Right cardiac atrium (tissue), 5 donors: ENCODE results near the gene ZNF425. TPM values are rescaled to one million over a fixed set of nuclear protein-coding genes. Genes with fewer than 3 reads are reported as not detected.
"Not testable (repeated sequence)": the region's sequence is repeated elsewhere in the genome, so short reads cannot be mapped to it uniquely, and the experiment has no call there.

Experiments
- ATAC-seq, 2 donors: fragments of 200-7000 bp; cut with Tn5 transposase; one replicate each; pipeline versions ENCODE4 v1.8.0 to v1.9.1; 2020; ENCODE audit warnings: moderate library complexity in 2 of 2, mild to moderate bottlenecking in 1 of 2
- DNase-seq, 3 donors: peaks; one replicate each; pipeline ENCODE4 v3.0.0-alpha.2; 2020
- H3K27ac ChIP-seq: one replicate; pipeline ENCODE4 v1.5.1; 2013; ENCODE audit warnings: mild to moderate bottlenecking, low read length, control low read depth, moderate library complexity
- H3K27me3 ChIP-seq: one replicate; pipeline ENCODE4 v1.6.1; 2013; ENCODE audit not compliant: control insufficient read depth, insufficient read depth
- H3K4me1 ChIP-seq: one replicate; pipeline ENCODE4 v1.6.1; 2013; ENCODE audit warnings: low read length; ENCODE audit not compliant: control insufficient read depth, insufficient read depth
- H3K4me3 ChIP-seq: one replicate; pipeline ENCODE4 v1.5.1; 2013; ENCODE audit warnings: low read length, control low read depth
- H3K9me3 ChIP-seq: one replicate; pipeline ENCODE4 v1.6.1; 2013; ENCODE audit warnings: low read length; ENCODE audit not compliant: control insufficient read depth
- WGBS: extraction: QIAGEN DNeasy Blood & Tissue Kit; methylation state at CpG from one replicate; pipeline ENCODE4 v1.1.7; 2013; 5-methylcytosine and 5-hydroxymethylcytosine counted together
- intact Hi-C, 4 donors: fragments of 100-400 bp; cut with DNase I; formaldehyde crosslinking; loops; one replicate each; pipeline versions ENCODE4 v1.11.0 to v1.14.0; 2022 to 2023
- polyA plus RNA-seq: library from polyadenylated mRNA; stranded (reverse); fragments of 200-250 nt; gene quantifications from one replicate; pipeline ENCODE4 v1.2.3, GENCODE V29; 2013
- total RNA-seq, 4 donors: library from RNA; stranded (reverse); fragmentation: NEBNext Ultra II Directional; extraction: Animal tissue kit (Norgen Biotek cat#: 25700); gene quantifications; one replicate each; pipeline ENCODE4 v1.2.1, GENCODE V29; 2021
- donor health status: healthy with polysubstance abuse.
- donor health status: DM: no; HTN: yes; CAD: no.
- donor health status: DM: no; HTN: no; CAD: no.
- donor health status: DM: no; HTN: yes; CAD: no; lungs with severe emphysema.
- donor health status: DM: yes; HTN: yes; CAD: no.

The ZNF425 gene
- total and polyA plus RNA-seq, 5 donors = 0.50 to 0.99 (median 0.79) TPM

GRCh38 chr7:149093228-149093627, 32.9 kb downstream of the ZNF425 start:
- Histone ChIP-seq H3K27ac (no peak overlapping the region), H3K4me1 (no peaks in the 10 kb centered on the region), H3K9me3 (no peaks in the 10 kb centered on the region), H3K27me3 (no peaks in the 10 kb centered on the region), H3K4me3 (no peak overlapping the region)
- DNase-seq (no peak), ATAC-seq (no peak)
- 59% methylated on average over 4 of the region's 4 CpGs for WGBS
- intact Hi-C loops = no loop called here

- H3K4me3 ChIP-seq, H3K27me3 ChIP-seq, DNase-seq, H3K4me1 ChIP-seq, H3K9me3 ChIP-seq, intact Hi-C loops, ATAC-seq, H3K27ac ChIP-seq: not testable (repeated sequence)
- WGBS = 96% methylated on average over 20 of the region's 20 CpGs
Measured at GRCh38 chr7:149092244-149092643, 33.9 kb downstream of the ZNF425 start.

GRCh38 chr7:149090397-149091195, 35.5 kb downstream of the ZNF425 start, which contains the start of gene ZNF786:
ZNF786 (minus strand) TSS chr7:149090718; CDS start chr7:149090640, 78 bp downstream.
- Histone ChIP-seq H3K4me1 (no peaks in the 10 kb centered on the region), H3K27me3 (no peaks in the 10 kb centered on the region), H3K27ac (peak within 1 kb of the TSS; percentile 89), H3K9me3 (no peaks in the 10 kb centered on the region), H3K4me3 (peak within 1 kb of the TSS; percentile 82)
- peak; percentile 97 for ATAC-seq
- 1% methylated on average over 77 of the region's 77 CpGs for WGBS
- DNase-seq = peak; percentile 92 to 96 (median 95)
- intact Hi-C loops = loop anchor here in 2 of 4 donors (2.0 kb wide), 3 partner anchors 36 to 86 kb away; partner anchors contain the start of gene ZNF425 (in 1 of the 2)

- H3K4me1 ChIP-seq = no peaks in the 10 kb centered on the region
- no peak overlapping the region for H3K4me3 ChIP-seq
- DNase-seq = no peak
- H3K9me3 ChIP-seq = no peaks in the 10 kb centered on the region
- ATAC-seq = no peak
- 90% methylated on average over 6 of the region's 6 CpGs for WGBS
- intact Hi-C loops = loop anchor here in 1 of 4 donors (5.0 kb wide), 1 partner anchor 80 kb away; no protein-coding TSS in a partner anchor
- H3K27me3 ChIP-seq = no peaks in the 10 kb centered on the region
- no peak overlapping the region for H3K27ac ChIP-seq
Measured at GRCh38 chr7:149087376-149087775, 38.7 kb downstream of the ZNF425 start.

- WGBS = 79% methylated on average over 1 of the region's 1 CpG
- intact Hi-C loops = loop anchor here in 1 of 4 donors (5.0 kb wide), 1 partner anchor 79 kb away; no protein-coding TSS in a partner anchor
- H3K27me3 ChIP-seq = no peaks in the 10 kb centered on the region
- H3K27ac ChIP-seq = no peak overlapping the region
- H3K9me3 ChIP-seq = no peaks in the 10 kb centered on the region
- no peak overlapping the region for H3K4me3 ChIP-seq
- no peak for DNase-seq
- no peak for ATAC-seq
- no peaks in the 10 kb centered on the region for H3K4me1 ChIP-seq
Measured at GRCh38 chr7:149085866-149086265, 40.3 kb downstream of the ZNF425 start.

GRCh38 chr7:149084407-149084806, 41.7 kb downstream of the ZNF425 start:
- WGBS = 98% methylated on average over 2 of the region's 2 CpGs
- DNase-seq (no peak), ATAC-seq (no peak)
- Histone ChIP-seq H3K9me3 (no peaks in the 10 kb centered on the region), H3K4me1 (no peaks in the 10 kb centered on the region), H3K27ac (no peak overlapping the region), H3K4me3 (no peak overlapping the region), H3K27me3 (no peaks in the 10 kb centered on the region)
- intact Hi-C loops = no loop called here

- 93% methylated on average over 6 of the region's 6 CpGs for WGBS
- DNase-seq (no peak), ATAC-seq (no peak)
- Histone ChIP-seq H3K4me1 (no peaks in the 10 kb centered on the region), H3K27ac (no peak overlapping the region), H3K9me3 (no peaks in the 10 kb centered on the region), H3K27me3 (no peaks in the 10 kb centered on the region), H3K4me3 (no peak overlapping the region)
- intact Hi-C loops = no loop called here
Measured at GRCh38 chr7:149081914-149082313, 44.2 kb downstream of the ZNF425 start.

GRCh38 chr7:149077594-149077993, 48.5 kb downstream of the ZNF425 start:
- no peaks in the 10 kb centered on the region for H3K4me1 ChIP-seq
- no peak overlapping the region for H3K4me3 ChIP-seq
- no peak overlapping the region for H3K27ac ChIP-seq
- intact Hi-C loops = no loop called here
- 87% methylated on average over 9 of the region's 9 CpGs for WGBS
- H3K27me3 ChIP-seq = no peaks in the 10 kb centered on the region
- no peaks in the 10 kb centered on the region for H3K9me3 ChIP-seq
- ATAC-seq = no peak
- no peak for DNase-seq

GRCh38 chr7:149075286-149075685, 50.8 kb downstream of the ZNF425 start:
- 96% methylated on average over 2 of the region's 2 CpGs for WGBS
- Histone ChIP-seq H3K4me3 (no peak overlapping the region), H3K27ac (no peak overlapping the region), H3K4me1 (no peaks in the 10 kb centered on the region), H3K9me3 (no peaks in the 10 kb centered on the region), H3K27me3 (no peaks in the 10 kb centered on the region)
- ATAC-seq (no peak), DNase-seq (no peak)
- intact Hi-C loops = no loop called here

GRCh38 chr7:149074116-149074885, 51.8 kb downstream of the ZNF425 start:
- ATAC-seq (no peak), DNase-seq (no peak)
- intact Hi-C loops = no loop called here
- no peak overlapping the region for H3K4me3 ChIP-seq
- no peaks in the 10 kb centered on the region for H3K9me3 ChIP-seq
- no peaks in the 10 kb centered on the region for H3K27me3 ChIP-seq
- no peaks in the 10 kb centered on the region for H3K4me1 ChIP-seq
- H3K27ac ChIP-seq = no peak overlapping the region
- WGBS = 78% methylated on average over 3 of the region's 3 CpGs

- no peak overlapping the region for H3K27ac ChIP-seq
- no peak overlapping the region for H3K4me3 ChIP-seq
- H3K9me3 ChIP-seq = no peaks in the 10 kb centered on the region
- ATAC-seq (no peak), DNase-seq (no peak)
- no peaks in the 10 kb centered on the region for H3K4me1 ChIP-seq
- 79% methylated on average over 4 of the region's 4 CpGs for WGBS
- H3K27me3 ChIP-seq = no peaks in the 10 kb centered on the region
- intact Hi-C loops = no loop called here
Measured at GRCh38 chr7:149072438-149072775, 53.7 kb downstream of the ZNF425 start.
